Measurements from ENCODE around the gene NEGR1.

DNA sequence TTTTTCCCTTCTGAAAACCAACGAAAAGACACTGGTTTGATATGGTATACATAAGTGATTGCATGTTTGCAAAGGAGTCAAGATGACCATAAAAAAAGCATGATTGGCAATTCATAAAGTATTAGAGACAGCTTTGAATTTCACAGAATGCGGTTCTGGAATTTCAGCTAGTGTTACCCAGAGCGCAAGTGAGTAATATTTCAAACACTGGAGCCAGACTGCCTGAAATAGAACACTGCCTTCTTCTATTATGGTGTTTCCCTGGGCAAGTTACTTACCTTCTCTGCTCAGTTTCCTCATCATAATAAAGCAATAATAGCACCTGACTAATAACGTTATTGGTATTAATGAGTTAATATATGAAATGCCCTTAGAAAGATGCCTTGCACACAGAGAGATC, 54.7 kb downstream of the NEGR1 start:
- TF ChIP-seq MYC (IDR thresholded peaks at IDR 0.05; ENCODE audit: low read depth, low read length) (no peak), MYC (CRISPR knock-in tag; IDR thresholded peaks at IDR 0.05; ENCODE audit: borderline replicate concordance, low read depth) (no peak)
- TF ChIP-seq, protein P1, sequence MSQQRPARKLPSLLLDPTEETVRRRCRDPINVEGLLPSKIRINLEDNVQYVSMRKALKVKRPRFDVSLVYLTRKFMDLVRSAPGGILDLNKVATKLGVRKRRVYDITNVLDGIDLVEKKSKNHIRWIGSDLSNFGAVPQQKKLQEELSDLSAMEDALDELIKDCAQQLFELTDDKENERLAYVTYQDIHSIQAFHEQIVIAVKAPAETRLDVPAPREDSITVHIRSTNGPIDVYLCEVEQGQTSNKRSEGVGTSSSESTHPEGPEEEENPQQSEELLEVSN (IDR thresholded peaks at IDR 0.05; ENCODE audit: borderline replicate concordance in 1 of 2, extremely low read depth in 1 of 2, insufficient read depth in 1 of 2, insufficient read length in 1 of 2, low read depth in 1 of 2, low read length in 1 of 2, poor library complexity in 1 of 2, severe bottlenecking in 1 of 2) = no peak
